Heart left ventricle (tissue), 13 donors: Measurements from ENCODE around the gene CHRNB4.

Source experiments
- CTCF ChIP-seq, 12 donors: fragments of 200-600 bp; sonication (generic) in 4 of 12; IDR thresholded peaks; one replicate each; pipeline versions ENCODE4 v1.5.0 to v1.8.0; 2018 to 2022; ENCODE audit warnings: antibody characterized with exemption in 12 of 12, mild to moderate bottlenecking in 5 of 12
- POLR2A ChIP-seq, 2 donors: fragments of 450-650 bp; IDR thresholded peaks; one replicate each; pipeline ENCODE4 v1.6.1; 2017; ENCODE audit warnings: antibody characterized with exemption in 2 of 2, mild to moderate bottlenecking in 2 of 2, moderate library complexity in 2 of 2
- donor health status: ischemic (EF 13 %, LVEDD 7.1; RV severe dilation, severe dysfunction).
- donor health status: DM: no; HTN: yes; CAD: no.
- donor health status: DM: no; HTN: no; CAD: no.
- donor health status: ischemic (EF 25% LVEDD 6.9; RV normal size, moderate dysfunction).
- donor health status: ischemic (EF 25% LVEDD 5.7; RV mildly dilated, moderate dysfunction).
- donor health status: ischemic (EF 35%, LVEDD 5.7; RV mildly dilated, moderate dysfunction).
- donor health status: nonischemic (EF 11% LVEDD 7.7; RV severe dilation, severe dysfunction).
- donor health status: DM: yes; HTN: yes; CAD: no.
- donor health status: PGD.
- donor health status: ischemic (EF 29% LVEDD 5.4; RV normal size, mild dysfunction).
- donor health status: nonischemic (EF 23%, LVEDD 6.1; RV moderate dilation, normal function).

- TF ChIP-seq POLR2A (IDR thresholded peaks at IDR 0.05) (no peak), CTCF (IDR thresholded peaks at IDR 0.05) (no peak)
Measured at GRCh38 chr15:78620527-78621421, 20.2 kb downstream of the CHRNB4 start, which contains the start of gene CHRNA3.
